HAP-1 (cell line): Measurements from ENCODE around the gene NLGN1.

Experiments
- DNase-seq, 2 experiments: peaks; one replicate each; pipeline ENCODE4 v3.0.0-alpha.2; 2016 to 2020; ENCODE audit warnings: low spot score in 2 of 2
- H3K27me3 ChIP-seq: fragments of 250-450 bp; sonication (Bioruptor Pico); 2 replicates; pipeline ENCODE4 v1.5.1; 2020; ENCODE audit warnings: low read depth, mild to moderate bottlenecking, moderate library complexity
- H3K36me3 ChIP-seq: fragments of 250-450 bp; sonication (Bioruptor Pico); replicated peaks from 2 replicates; pipeline ENCODE4 v1.5.1; 2020; ENCODE audit warnings: mild to moderate bottlenecking
- H3K4me1 ChIP-seq: fragments of 250-450 bp; sonication (Bioruptor Pico); 2 replicates; pipeline ENCODE4 v1.5.1; 2020; ENCODE audit warnings: mild to moderate bottlenecking
- H3K4me3 ChIP-seq: fragments of 250-450 bp; sonication (Bioruptor Pico); 2 replicates; pipeline ENCODE4 v1.5.1; 2020; ENCODE audit warnings: mild to moderate bottlenecking, moderate library complexity
- H3K9me3 ChIP-seq: fragments of 250-450 bp; sonication (Bioruptor Pico); 2 replicates; pipeline ENCODE4 v1.5.1; 2020; ENCODE audit warnings: mild to moderate bottlenecking, moderate library complexity
- in situ Hi-C: fragments of 300-500 bp; cut with MboI; formaldehyde crosslinking; loops from 3 replicates; pipeline ENCODE4 v1.14.3; 2020; ENCODE audit warnings: low sequenced_read_pairs, inconsistent platforms, mixed read lengths

The NLGN1 gene

DNA sequence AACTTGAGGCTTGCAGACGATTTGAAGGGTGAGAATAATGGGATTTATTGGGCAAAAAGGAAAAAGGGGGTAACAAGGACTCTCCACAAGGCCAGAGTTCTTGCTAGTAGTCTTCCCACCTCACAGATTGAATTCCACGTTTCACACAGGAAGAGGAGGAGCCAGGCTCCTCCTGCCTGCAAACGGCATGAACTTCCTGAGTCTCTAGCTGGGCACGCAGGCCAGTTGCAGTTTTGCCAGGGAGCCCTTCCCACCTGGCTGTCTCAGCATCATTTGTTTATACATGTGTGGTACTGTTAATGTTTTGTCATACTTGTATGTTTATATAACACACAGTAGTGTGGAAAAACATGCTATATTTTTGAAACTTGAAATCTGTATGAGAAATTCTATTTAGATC is 155.0 kb downstream of the NLGN1 start:
- DNase-seq, result no peak
- H3K27me3 ChIP-seq, result no peaks in the 10 kb centered on the region
- peaks cover 4% of the 10 kb centered on the region; the same call in 1 of the 2 replicates for H3K4me1 ChIP-seq
- in situ Hi-C loops, result no loop called here
- H3K4me3 ChIP-seq, result no peak overlapping the region
- no peaks in the 10 kb centered on the region for H3K36me3 ChIP-seq
- H3K9me3 ChIP-seq, result no peaks in the 10 kb centered on the region

DNA sequence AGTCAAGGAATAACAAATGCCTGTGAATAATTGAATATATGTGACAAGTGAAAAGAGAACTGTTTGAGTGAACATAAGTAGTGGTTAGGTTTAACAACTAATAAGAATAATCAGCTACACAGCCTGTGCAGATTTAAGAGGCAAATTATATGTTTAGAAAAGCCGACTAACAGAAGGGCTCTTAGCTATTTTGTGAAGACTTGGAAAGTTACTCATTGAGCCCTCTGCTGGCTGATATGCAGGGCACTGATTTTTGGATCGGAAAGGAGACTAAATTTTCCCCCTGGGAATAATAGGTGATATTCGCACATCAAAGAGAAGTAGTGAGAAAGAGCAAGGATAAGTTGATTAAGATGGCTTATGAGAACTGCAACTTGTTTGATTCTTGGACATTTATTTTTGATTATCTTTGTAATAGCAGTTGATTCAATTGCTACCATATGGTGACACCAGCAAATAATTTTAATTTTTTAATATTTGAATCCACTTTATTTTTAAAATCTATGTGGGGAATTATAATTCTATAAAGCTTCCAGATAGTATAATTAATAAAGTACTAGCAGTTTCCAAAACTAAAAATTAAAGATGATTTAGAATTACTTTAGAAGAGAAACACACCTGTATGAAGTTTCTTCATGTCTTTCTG is 156.2 kb downstream of the NLGN1 start:
- Histone ChIP-seq H3K36me3 (no peaks in the 10 kb centered on the region), H3K4me1 (peaks cover 4% of the 10 kb centered on the region; the same call in 1 of the 2 replicates), H3K9me3 (no peaks in the 10 kb centered on the region), H3K27me3 (no peaks in the 10 kb centered on the region), H3K4me3 (no peak overlapping the region)
- peak; percentile 51 to 57 for DNase-seq
- in situ Hi-C loops, result no loop called here

DNA sequence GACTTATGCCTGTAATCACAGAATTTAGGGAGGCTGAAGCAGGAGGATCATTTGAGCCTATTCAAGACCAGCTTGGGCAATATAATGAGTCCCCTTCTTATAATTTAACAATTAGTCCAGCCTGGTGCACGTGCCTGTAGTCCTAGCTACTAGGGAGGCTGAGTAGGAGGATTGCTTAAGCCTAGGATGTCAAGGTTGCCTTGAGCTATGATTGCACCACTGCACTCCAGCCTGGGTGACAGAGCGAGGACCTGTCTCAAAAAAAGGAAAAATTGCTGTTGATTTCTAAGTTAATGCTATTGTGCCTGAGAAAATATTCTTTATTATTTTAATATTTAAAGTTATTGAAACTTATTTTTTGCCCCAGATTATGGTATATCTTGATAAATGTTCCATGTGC is 159.0 kb downstream of the NLGN1 start:
- in situ Hi-C loops, result no loop called here
- no peak for DNase-seq
- no peaks in the 10 kb centered on the region for H3K9me3 ChIP-seq
- no peaks in the 10 kb centered on the region for H3K27me3 ChIP-seq
- no peaks in the 10 kb centered on the region for H3K36me3 ChIP-seq
- no peak overlapping the region for H3K4me3 ChIP-seq
- H3K4me1 ChIP-seq, result peaks cover 4% of the 10 kb centered on the region; the same call in 1 of the 2 replicates

DNA sequence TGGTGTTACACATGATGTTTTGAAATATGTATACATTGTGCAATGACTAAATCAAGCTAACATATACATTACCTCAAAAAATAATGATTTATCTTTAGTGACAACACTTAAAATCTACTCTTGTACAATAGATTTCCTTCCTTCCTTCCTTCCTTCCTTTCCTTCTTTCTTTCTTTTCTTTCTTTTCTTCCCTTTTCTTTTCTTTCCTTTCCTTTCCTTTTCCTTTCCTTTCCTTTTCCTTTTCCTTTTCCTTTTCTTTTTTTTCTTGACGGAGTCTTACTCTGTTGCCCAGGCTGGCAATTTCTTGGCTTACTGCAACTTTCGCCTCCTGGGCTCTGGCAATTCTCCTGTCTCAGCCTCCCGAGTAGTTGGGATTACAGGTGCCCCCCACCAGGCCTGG is 170.5 kb downstream of the NLGN1 start:
- in situ Hi-C loops, result no loop called here
- H3K4me1 ChIP-seq, result no peaks in the 10 kb centered on the region
- H3K36me3 ChIP-seq, result no peaks in the 10 kb centered on the region
- H3K9me3 ChIP-seq, result no peaks in the 10 kb centered on the region
- H3K27me3 ChIP-seq, result no peaks in the 10 kb centered on the region
- no peak overlapping the region for H3K4me3 ChIP-seq
- DNase-seq, result no peak

DNA sequence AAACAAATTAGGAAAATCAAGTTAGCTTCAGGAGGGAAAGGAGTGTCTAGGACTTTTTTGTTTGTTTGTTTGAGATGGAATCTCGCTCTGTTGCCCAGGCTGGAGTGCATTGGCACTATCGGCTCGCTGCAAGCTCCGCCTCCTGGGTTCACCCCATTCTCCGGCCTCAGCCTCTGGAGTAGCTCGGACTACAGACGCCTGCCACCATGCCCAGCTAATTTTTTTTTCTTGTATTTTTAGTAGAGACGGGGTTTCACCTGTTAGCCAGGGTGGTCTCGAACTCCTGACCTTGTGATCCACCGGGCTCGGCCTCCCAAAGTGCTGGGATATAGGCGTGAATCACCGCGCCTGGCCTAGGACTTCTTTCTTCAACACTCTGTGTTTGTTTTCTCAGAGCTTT is 171.1 kb downstream of the NLGN1 start:
- no peak overlapping the region for H3K4me3 ChIP-seq
- H3K9me3 ChIP-seq, result no peaks in the 10 kb centered on the region
- no peaks in the 10 kb centered on the region for H3K27me3 ChIP-seq
- no peak for DNase-seq
- in situ Hi-C loops, result no loop called here
- H3K4me1 ChIP-seq, result no peaks in the 10 kb centered on the region
- no peaks in the 10 kb centered on the region for H3K36me3 ChIP-seq

DNA sequence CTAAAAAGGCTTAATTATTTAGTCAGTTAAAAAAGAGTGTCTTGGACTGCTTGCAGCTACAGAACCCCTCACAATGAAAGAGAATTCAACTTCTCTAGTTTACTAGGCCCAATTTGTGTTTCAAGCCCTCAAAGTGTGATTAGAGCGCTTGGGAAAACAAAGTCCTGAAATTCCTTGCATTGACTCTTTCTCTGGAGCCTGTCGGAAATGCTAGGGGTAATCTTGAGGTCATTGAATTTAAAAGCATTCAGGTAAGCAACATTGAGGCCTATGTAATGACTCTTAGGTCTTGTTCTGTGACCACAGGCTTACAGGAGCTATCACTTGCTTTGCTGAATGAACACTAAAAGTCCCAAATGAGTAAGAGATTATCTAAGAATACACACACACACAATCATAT is 186.0 kb downstream of the NLGN1 start:
- Histone ChIP-seq H3K4me3 (no peak overlapping the region), H3K27me3 (no peaks in the 10 kb centered on the region), H3K4me1 (peaks cover 21% of the 10 kb centered on the region), H3K36me3 (no peaks in the 10 kb centered on the region), H3K9me3 (no peaks in the 10 kb centered on the region)
- no peak for DNase-seq
- in situ Hi-C loops, result no loop called here

DNA sequence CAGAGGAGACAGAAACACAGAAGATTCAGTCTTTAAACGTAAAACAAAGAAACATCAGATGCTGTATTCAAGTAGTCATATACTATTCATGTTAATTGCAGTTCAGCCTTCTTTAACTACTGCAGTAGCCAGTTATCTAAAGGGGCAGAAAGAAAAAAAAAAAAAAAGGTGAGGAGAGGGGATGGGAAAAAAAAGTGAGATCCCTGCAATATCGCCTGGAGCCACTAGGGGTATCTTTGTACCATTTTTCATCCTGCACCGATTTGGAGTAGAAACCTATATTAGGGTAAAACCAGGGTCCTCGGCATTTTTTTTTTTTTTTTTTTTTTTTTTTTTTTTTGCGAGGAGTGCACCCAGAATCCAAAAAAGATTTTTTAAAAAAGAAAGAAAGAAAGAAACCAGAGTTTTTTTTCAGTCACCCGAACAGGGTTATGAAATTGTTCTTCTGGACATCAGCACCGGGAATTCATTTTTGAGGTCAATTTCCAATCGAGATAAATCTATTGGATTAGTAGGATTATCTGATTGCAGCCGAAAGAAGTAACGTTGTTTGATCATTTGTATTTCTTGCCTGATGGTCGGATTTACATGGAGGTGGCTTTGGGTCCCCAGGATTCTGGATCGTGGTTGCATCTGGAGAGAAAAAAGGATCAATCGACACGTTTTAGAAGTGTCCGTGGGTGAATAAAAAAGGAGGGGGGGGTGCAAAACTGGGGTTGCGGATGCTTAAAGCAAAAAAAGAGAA is 186.7 kb downstream of the NLGN1 start:
- H3K36me3 ChIP-seq, result no peaks in the 10 kb centered on the region
- H3K9me3 ChIP-seq, result no peaks in the 10 kb centered on the region
- H3K4me3 ChIP-seq, result peak overlapping the region; percentile 43
- peaks cover 24% of the 10 kb centered on the region for H3K4me1 ChIP-seq
- H3K27me3 ChIP-seq, result no peaks in the 10 kb centered on the region
- DNase-seq, result peak; percentile 64 to 73
- in situ Hi-C loops, result no loop called here

DNA sequence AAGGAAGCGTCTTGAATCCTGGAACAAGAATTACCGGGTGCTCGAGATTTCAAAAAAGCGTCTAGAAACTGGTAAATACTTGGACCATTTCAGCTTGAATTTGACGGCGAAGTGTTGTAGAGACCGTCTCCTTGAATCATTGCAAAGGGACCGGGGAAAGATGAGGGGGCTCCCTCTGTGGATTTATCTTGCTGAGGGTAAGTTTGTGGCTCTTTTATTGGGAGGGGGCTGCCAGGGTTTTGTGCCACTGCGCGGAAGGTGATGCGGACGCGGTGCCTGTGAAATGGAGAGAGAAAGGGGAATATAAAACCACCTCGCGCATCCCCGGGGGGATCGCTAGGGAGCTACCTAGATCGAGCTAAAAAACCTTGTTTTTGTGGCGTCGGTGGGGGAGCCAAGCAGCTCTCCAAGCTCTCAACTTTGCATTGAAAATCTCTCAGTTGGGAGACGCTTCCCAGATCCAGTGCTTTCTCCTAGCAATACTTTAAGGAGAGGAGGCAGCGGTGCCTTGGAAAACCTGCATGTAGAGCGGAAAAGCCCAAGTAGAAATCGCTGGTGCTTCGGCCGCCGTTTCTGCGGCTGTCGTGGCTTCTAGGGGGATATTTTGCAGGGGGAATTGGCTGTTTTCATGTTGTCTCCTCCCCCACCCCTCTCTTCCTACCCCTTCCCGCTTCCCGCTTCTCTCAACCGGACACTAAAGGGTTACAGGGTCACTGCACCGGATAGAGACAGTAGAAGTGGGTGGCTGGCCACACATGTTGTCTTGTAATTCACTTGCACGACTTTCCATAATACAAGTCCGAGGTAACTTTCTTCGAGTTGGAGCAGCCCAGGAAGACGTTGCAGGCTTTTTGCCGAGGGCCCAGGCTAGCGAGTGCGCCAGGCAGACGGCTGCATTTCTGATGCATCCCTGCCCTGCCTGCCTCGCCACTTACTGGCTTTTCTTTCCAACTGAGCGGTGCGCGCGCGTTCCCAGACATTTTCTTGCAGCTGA is 187.6 kb downstream of the NLGN1 start:
- Histone ChIP-seq H3K9me3 (no peaks in the 10 kb centered on the region), H3K4me1 (peaks cover 24% of the 10 kb centered on the region), H3K4me3 (peak overlapping the region; percentile 43), H3K36me3 (no peaks in the 10 kb centered on the region), H3K27me3 (no peaks in the 10 kb centered on the region)
- in situ Hi-C loops, result no loop called here
- peak; percentile 82 for DNase-seq

DNA sequence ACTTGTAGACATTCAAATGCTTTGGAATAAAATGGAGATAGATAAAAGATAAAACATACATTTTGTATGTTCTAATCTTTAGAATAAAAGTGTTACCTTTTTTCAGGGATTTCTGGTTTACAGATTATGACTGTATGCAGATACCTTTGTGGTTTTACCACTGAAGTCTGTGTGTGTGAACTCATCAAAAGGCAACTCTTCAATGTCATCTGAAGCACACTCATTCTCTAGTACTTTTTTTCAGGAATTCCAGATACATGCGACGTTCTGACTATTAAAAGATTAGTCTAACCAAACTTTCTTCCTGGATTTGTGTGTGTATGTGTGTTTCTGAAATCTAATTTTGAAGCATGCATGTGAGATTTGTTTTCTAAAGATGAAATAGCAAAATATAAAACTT is 188.6 kb downstream of the NLGN1 start:
- in situ Hi-C loops, result no loop called here
- H3K36me3 ChIP-seq, result no peaks in the 10 kb centered on the region
- DNase-seq, result peak in 1 of 2 experiments; percentile 31
- no peaks in the 10 kb centered on the region for H3K27me3 ChIP-seq
- peak overlapping the region; percentile 43 for H3K4me3 ChIP-seq
- H3K9me3 ChIP-seq, result no peaks in the 10 kb centered on the region
- H3K4me1 ChIP-seq, result peaks cover 24% of the 10 kb centered on the region

DNA sequence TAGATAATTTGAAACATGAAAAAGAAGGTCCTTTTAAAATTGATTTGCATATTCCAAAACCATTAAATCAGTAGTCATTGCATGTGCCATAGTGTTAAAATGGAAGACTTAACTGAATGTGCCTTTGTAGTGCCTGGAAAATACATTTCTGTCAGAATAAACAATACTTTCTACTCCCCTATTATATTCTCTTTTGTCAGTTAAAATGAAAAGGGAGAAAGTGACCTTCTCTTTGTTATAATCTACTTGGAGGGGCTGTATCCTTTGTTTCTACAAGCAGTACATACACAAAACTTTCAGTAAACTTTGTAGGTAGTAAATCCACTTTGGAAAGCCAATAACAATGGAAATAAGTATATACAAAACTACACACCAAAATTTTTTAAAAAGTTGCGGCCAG is 189.5 kb downstream of the NLGN1 start:
- Histone ChIP-seq H3K27me3 (no peaks in the 10 kb centered on the region), H3K36me3 (no peaks in the 10 kb centered on the region), H3K4me3 (no peak overlapping the region), H3K9me3 (no peaks in the 10 kb centered on the region), H3K4me1 (peaks cover 24% of the 10 kb centered on the region)
- DNase-seq, result peak in 1 of 2 experiments; percentile 82
- in situ Hi-C loops, result no loop called here

DNA sequence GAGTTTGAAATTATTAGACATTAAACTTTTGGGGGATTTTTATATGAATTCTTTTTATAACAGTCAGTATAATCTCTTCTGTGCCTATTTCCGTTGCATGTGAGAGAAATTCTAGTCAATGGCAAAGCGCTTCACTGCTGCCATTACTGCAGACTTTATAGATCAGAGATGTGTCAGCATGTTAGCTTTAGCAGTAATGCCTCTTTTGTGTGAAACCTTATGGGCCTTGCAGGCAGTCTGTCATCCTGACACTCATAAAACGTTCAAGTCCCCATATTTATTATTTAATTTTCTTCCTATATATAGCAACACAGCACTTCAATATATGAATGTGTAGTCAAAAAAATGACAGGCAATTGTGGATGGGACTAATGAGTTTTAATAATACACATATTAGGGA is 191.0 kb downstream of the NLGN1 start:
- H3K9me3 ChIP-seq, result no peaks in the 10 kb centered on the region
- in situ Hi-C loops, result no loop called here
- no peaks in the 10 kb centered on the region for H3K36me3 ChIP-seq
- peak in 1 of 2 experiments; percentile 53 for DNase-seq
- no peaks in the 10 kb centered on the region for H3K27me3 ChIP-seq
- H3K4me1 ChIP-seq, result peaks cover 24% of the 10 kb centered on the region
- no peak overlapping the region for H3K4me3 ChIP-seq

DNA sequence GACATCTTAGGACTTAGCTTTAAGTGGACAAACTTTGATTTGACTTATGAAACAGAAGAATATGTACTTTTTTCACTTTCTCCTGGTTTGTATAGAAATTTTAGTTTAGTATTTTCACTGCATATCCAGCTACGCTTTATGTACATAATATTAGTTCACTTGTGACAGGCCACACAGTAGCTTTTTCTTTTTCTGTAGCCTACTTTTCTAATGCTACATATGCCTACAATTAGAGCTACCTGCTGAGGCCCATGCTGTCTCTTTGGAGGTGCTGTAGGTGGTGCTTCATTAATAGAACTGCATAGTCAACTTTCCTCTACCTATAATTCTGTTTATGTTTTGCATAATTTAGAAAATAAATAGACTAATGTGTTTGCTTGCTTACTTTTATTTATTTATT is 191.6 kb downstream of the NLGN1 start:
- H3K27me3 ChIP-seq, result no peaks in the 10 kb centered on the region
- in situ Hi-C loops, result no loop called here

DNA sequence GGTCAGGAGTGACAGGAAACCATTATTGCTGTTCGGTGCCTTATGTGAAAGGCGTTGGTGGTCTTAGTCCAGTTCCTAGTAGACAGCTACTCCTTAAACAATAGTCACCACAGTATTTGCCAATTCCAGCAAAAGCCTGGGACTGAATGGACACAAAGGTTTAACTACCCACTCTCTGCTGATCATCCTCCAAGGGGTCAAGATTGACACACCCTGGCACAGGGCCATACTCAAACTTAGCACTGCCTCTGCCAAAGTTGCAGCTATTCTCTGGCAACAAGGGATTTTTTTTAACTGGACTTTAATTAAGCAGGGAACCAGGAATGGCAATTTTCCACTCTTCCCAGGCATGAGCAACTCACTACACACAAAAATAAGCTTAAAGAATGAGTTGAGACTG is 193.9 kb downstream of the NLGN1 start:
- no peak overlapping the region for H3K4me3 ChIP-seq
- DNase-seq, result no peak
- H3K27me3 ChIP-seq, result no peaks in the 10 kb centered on the region
- peaks cover 5% of the 10 kb centered on the region; the same call in 1 of the 2 replicates for H3K9me3 ChIP-seq
- peaks cover 27% of the 10 kb centered on the region for H3K4me1 ChIP-seq
- no peaks in the 10 kb centered on the region for H3K36me3 ChIP-seq
- in situ Hi-C loops, result no loop called here

More for the DNA sequence above, 191.6 kb downstream of the NLGN1 start:
- Histone ChIP-seq H3K4me3 (no peak overlapping the region), H3K36me3 (no peaks in the 10 kb centered on the region), H3K9me3 (no peaks in the 10 kb centered on the region), H3K4me1 (peaks cover 24% of the 10 kb centered on the region)
- DNase-seq, result no peak
